HG03565 (cell line): Measurements from ENCODE around the gene GH1.
"Not testable (repeated sequence)": the region's sequence is repeated elsewhere in the genome, so short reads cannot be mapped to it uniquely, and the experiment has no call there.

Experiments
- ATAC-seq: cut with Tn5 transposase; IDR thresholded peaks from one replicate; pipeline ENCODE4 v1.9.1; 2021; ENCODE audit warnings: mild to moderate bottlenecking, moderate library complexity; ENCODE audit not compliant: unreplicated experiment

Gene GH1

DNA sequence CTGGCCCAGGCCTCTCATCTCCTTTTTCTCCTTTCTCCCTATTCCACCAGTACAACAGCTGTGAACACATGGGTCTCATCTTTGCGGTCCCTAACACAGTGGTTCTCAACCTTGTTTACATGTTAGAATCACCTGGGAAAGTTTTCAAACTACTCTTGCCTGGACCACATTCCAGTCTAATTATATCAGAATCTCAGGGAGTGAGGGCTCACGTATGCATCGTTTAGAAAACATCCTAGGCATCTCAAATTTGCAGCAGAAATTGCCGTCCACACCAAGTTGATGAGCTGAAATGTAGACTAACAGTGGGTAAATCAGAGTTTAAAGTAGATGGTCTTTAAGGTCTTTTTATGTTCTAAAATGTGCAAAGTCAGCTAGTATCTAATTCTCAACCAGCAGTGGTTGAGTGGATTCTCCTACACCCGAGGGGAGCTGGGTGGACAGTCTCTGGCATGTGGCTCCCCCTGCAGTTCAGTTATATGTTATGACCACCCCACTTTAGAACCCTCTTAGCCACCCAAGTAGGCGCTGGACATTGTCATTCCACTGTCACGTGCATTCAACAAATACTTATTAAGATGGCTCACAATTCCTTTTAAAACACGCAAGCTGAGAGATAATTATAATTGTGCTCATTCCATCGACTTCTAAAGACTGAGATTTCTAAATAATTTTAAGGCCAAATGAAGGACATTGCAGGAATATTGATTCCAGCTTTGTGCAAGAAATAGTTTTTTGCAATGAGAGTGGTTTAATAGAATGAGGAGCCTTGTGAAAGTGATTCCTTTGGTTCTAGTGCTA, 48.9 kb downstream of the GH1 start:
- ATAC-seq = not testable (repeated sequence)
